ENCODE results near the gene FRMPD4. TPM values are rescaled to one million over a fixed set of nuclear protein-coding genes. Genes with fewer than 3 reads are reported as not detected.

Gene FRMPD4
- total RNA-seq, 2 experiments from 2014 or later, result not detected

DNA sequence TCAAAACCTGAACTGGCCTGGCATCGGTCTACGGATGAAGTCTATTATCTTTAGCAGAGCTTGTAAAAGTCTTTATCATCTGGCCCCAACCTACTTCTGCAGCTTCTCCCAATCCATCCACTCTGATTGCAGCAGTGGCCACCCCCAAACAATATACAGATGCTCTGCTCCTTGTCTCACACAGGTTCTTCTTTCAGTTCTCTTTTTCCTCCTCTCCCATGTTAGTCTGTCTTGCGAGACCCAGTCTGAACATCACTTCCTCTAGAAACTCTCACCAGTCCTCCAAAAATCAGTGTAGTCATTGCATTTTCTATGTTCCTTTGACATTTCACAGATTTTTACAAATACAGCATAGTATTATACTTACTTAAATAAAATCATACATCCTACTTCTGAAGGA, 163.0 kb downstream of the FRMPD4 start:
- no peak overlapping the region for H3K27ac Mint-ChIP-seq
- Histone ChIP-seq H3K4me1 (ENCODE audit: insufficient read depth, low read length) (no peaks in the 10 kb centered on the region), H3K27ac (ENCODE audit: low read depth in 1 of 2, low read length in 2 of 2) (no peak overlapping the region), H3K4me3 (ENCODE audit: low read length) (no peak overlapping the region), H3K27me3 (ENCODE audit: control insufficient read depth in 1 of 2, insufficient read depth in 2 of 2, low read length in 2 of 2) (no peaks in the 10 kb centered on the region), H3K36me3 (ENCODE audit: insufficient read depth, low read length) (no peaks in the 10 kb centered on the region), H3K9me3 (ENCODE audit: control insufficient read depth in 1 of 2, insufficient read depth in 1 of 2, low read length in 2 of 2) (no peaks in the 10 kb centered on the region)
- no peak for ATAC-seq (ENCODE audit: poor library complexity)
- ChIA-PET POLR2A (no interaction called here), CTCF (no interaction called here)
- H3K36me3 Mint-ChIP-seq (ENCODE audit: low read depth), result no peaks in the 10 kb centered on the region
- intact Hi-C loops (cut with DNase I, micrococcal nuclease), result no loop called here
- no peak for DNase-seq
- no peaks in the 10 kb centered on the region for H3K27me3 Mint-ChIP-seq
- H3K9me3 Mint-ChIP-seq, result no peaks in the 10 kb centered on the region
- H3K4me1 Mint-ChIP-seq (ENCODE audit: low read depth), result no peaks in the 10 kb centered on the region
- H3K4me3 Mint-ChIP-seq, result no peak overlapping the region
- TF ChIP-seq, protein P1, sequence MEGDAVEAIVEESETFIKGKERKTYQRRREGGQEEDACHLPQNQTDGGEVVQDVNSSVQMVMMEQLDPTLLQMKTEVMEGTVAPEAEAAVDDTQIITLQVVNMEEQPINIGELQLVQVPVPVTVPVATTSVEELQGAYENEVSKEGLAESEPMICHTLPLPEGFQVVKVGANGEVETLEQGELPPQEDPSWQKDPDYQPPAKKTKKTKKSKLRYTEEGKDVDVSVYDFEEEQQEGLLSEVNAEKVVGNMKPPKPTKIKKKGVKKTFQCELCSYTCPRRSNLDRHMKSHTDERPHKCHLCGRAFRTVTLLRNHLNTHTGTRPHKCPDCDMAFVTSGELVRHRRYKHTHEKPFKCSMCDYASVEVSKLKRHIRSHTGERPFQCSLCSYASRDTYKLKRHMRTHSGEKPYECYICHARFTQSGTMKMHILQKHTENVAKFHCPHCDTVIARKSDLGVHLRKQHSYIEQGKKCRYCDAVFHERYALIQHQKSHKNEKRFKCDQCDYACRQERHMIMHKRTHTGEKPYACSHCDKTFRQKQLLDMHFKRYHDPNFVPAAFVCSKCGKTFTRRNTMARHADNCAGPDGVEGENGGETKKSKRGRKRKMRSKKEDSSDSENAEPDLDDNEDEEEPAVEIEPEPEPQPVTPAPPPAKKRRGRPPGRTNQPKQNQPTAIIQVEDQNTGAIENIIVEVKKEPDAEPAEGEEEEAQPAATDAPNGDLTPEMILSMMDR (IDR thresholded peaks at IDR 0.05), result no peak

DNA sequence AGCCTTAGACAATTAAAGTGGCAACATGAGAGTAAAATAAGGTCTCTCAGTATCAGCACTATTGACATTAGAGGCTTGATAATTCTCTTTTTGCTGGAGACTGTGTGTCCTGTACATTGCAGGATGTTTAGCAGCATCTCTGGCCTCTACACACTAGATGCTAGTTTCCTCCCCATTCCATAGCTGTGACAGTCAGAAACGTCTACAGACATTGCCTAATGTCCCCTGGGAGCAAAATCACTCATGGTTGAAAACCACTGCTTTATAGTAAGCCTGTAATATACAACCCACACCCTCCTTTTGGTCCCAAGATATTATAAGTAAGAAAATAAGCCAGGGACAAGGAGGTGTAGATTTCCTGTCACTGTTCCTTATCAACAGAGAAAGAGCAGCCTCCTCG, 166.0 kb downstream of the FRMPD4 start:
- no peaks in the 10 kb centered on the region for H3K27me3 Mint-ChIP-seq
- no peaks in the 10 kb centered on the region for H3K4me1 Mint-ChIP-seq (ENCODE audit: low read depth)
- TF ChIP-seq, protein P1 (IDR thresholded peaks at IDR 0.05), result no peak
- no peak overlapping the region for H3K27ac ChIP-seq (ENCODE audit: low read depth in 1 of 2, low read length in 2 of 2)
- H3K4me1 ChIP-seq (ENCODE audit: insufficient read depth, low read length), result no peaks in the 10 kb centered on the region
- H3K9me3 ChIP-seq (ENCODE audit: control insufficient read depth in 1 of 2, insufficient read depth in 1 of 2, low read length in 2 of 2), result no peaks in the 10 kb centered on the region
- no peak overlapping the region for H3K4me3 ChIP-seq (ENCODE audit: low read length)
- no peaks in the 10 kb centered on the region for H3K27me3 ChIP-seq (ENCODE audit: control insufficient read depth in 1 of 2, insufficient read depth in 2 of 2, low read length in 2 of 2)
- ChIA-PET POLR2A (no interaction called here), CTCF (no interaction called here)
- H3K27ac Mint-ChIP-seq, result no peak overlapping the region
- DNase-seq (no peak), ATAC-seq (ENCODE audit: poor library complexity) (no peak)
- H3K9me3 Mint-ChIP-seq, result no peaks in the 10 kb centered on the region
- intact Hi-C loops (cut with DNase I, micrococcal nuclease), result no loop called here
- H3K36me3 Mint-ChIP-seq (ENCODE audit: low read depth), result no peaks in the 10 kb centered on the region
- H3K4me3 Mint-ChIP-seq, result no peak overlapping the region
- no peaks in the 10 kb centered on the region for H3K36me3 ChIP-seq (ENCODE audit: insufficient read depth, low read length)

DNA sequence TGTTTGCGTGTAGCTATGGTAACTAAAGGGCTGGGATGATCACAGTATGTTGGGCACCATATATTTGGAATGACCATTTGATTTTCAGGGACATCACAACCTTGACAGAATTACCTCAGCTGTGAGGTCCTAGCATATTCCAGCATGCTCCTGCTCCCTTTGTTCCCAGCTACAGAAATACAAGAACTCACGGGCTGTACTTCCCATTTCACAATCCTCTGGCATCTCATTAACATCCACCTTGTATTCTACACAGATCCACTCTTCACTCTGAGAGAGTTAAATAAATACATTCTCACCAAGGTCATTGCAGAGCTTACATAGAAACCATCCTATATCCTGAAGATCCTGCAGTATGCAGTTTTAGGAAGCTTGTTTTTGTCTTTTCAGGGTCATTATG, 169.7 kb downstream of the FRMPD4 start:
- Histone ChIP-seq H3K27ac (ENCODE audit: low read depth in 1 of 2, low read length in 2 of 2) (no peak overlapping the region), H3K36me3 (ENCODE audit: insufficient read depth, low read length) (no peaks in the 10 kb centered on the region), H3K4me1 (ENCODE audit: insufficient read depth, low read length) (no peaks in the 10 kb centered on the region), H3K4me3 (ENCODE audit: low read length) (no peak overlapping the region), H3K9me3 (ENCODE audit: control insufficient read depth in 1 of 2, insufficient read depth in 1 of 2, low read length in 2 of 2) (no peaks in the 10 kb centered on the region), H3K27me3 (ENCODE audit: control insufficient read depth in 1 of 2, insufficient read depth in 2 of 2, low read length in 2 of 2) (no peaks in the 10 kb centered on the region)
- Mint-ChIP-seq H3K36me3 (ENCODE audit: low read depth) (no peaks in the 10 kb centered on the region), H3K9me3 (peaks cover 2% of the 10 kb centered on the region), H3K27ac (no peak overlapping the region), H3K4me1 (ENCODE audit: low read depth) (no peaks in the 10 kb centered on the region), H3K27me3 (no peaks in the 10 kb centered on the region), H3K4me3 (no peak overlapping the region)
- POLR2A ChIA-PET, result no interaction called here
- no peak for DNase-seq
- intact Hi-C loops (cut with DNase I, micrococcal nuclease), result no loop called here
- ATAC-seq (ENCODE audit: poor library complexity), result no peak
- TF ChIP-seq, protein P1 (IDR thresholded peaks at IDR 0.05), result no peak
- CTCF ChIA-PET, result no interaction called here
